SU-DHL-6 (cell line): ENCODE results near the gene LTBP4.

Source experiments
- H2AFZ ChIP-seq: fragments of 200-600 bp; sonication (generic); 2 replicates; pipeline ENCODE4 v1.6.1; 2014; ENCODE audit warnings: low read depth, mild to moderate bottlenecking, moderate library complexity, mixed read lengths, antibody characterized with exemption, low read length; ENCODE audit not compliant: severe bottlenecking
- H3F3A ChIP-seq: fragments of 200-600 bp; shearing (Covaris generic); 2 replicates; pipeline ENCODE4 v1.6.0; 2016; ENCODE audit warnings: antibody characterized with exemption, mild to moderate bottlenecking; ENCODE audit not compliant: insufficient read depth
- H3K27ac ChIP-seq: fragments of 200-600 bp; sonication (generic); 2 replicates; pipeline ENCODE4 v1.5.1; 2016; ENCODE audit warnings: low read depth, mild to moderate bottlenecking, low read length, moderate library complexity, mixed read lengths
- H3K27me3 ChIP-seq: fragments of 200-600 bp; sonication (generic), shearing (Covaris generic); 2 replicates; pipeline ENCODE4 v1.6.0; 2014; ENCODE audit warnings: mild to moderate bottlenecking, low read length
- H3K36me3 ChIP-seq: fragments of 200-600 bp; sonication (generic); 2 replicates; pipeline ENCODE4 v1.6.1; 2014; ENCODE audit warnings: mild to moderate bottlenecking, low read length, mixed read lengths
- H3K4me2 ChIP-seq: fragments of 300-600, 200-600 bp; shearing (Covaris generic), sonication (generic); 2 replicates; pipeline ENCODE4 v1.6.0; 2014; ENCODE audit warnings: low read length, low read depth, mild to moderate bottlenecking; ENCODE audit not compliant: poor library complexity, severe bottlenecking
- H3K4me3 ChIP-seq: fragments of 200-600 bp; sonication (generic); 2 replicates; pipeline ENCODE4 v1.5.1; 2014; ENCODE audit warnings: antibody characterized with exemption, low read length, mild to moderate bottlenecking, mixed read lengths; ENCODE audit not compliant: insufficient read depth, poor library complexity, severe bottlenecking
- H3K79me2 ChIP-seq: fragments of 200-600 bp; sonication (generic); 2 replicates; pipeline ENCODE4 v1.6.1; 2014; ENCODE audit warnings: mild to moderate bottlenecking, low read length, moderate library complexity; ENCODE audit not compliant: insufficient read depth
- H3K9ac ChIP-seq: fragments of 200-600 bp; sonication (generic); 2 replicates; pipeline ENCODE4 v1.7.0; 2014; ENCODE audit warnings: mild to moderate bottlenecking, low read length
- H3K9me2 ChIP-seq: fragments of 200-600 bp; sonication (generic); replicated peaks from 2 replicates; pipeline ENCODE4 v1.6.1; 2014; ENCODE audit warnings: low read length; ENCODE audit not compliant: insufficient read depth
- H3K9me3 ChIP-seq: fragments of 200-600 bp; sonication (generic); 2 replicates; pipeline ENCODE4 v1.6.1; 2014; ENCODE audit warnings: low read length, mixed read lengths; ENCODE audit not compliant: insufficient read depth
- H4K20me1 ChIP-seq: fragments of 200-600 bp; sonication (generic); 2 replicates; pipeline ENCODE4 v1.6.1; 2014; ENCODE audit warnings: low read depth, mild to moderate bottlenecking, antibody characterized with exemption, low read length, moderate library complexity, mixed read lengths
- EZH2phosphoT487 ChIP-seq: fragments of 200-600 bp; sonication (generic), shearing (Covaris generic); conservative IDR thresholded peaks from 2 replicates; pipeline ENCODE4 v1.6.1; 2018; ENCODE audit warnings: mild to moderate bottlenecking, antibody characterized with exemption, low read length, moderate library complexity, mixed read lengths
- TF ChIP-seq, protein P1 (sequence below): fragments of 200-600 bp; sonication (generic); IDR thresholded peaks from one replicate; pipeline ENCODE4 v1.5.1; 2017; ENCODE audit warnings: antibody characterized with exemption, mild to moderate bottlenecking, low read length, moderate library complexity; ENCODE audit not compliant: insufficient read depth, poor library complexity, severe bottlenecking

LTBP4 gene

DNA sequence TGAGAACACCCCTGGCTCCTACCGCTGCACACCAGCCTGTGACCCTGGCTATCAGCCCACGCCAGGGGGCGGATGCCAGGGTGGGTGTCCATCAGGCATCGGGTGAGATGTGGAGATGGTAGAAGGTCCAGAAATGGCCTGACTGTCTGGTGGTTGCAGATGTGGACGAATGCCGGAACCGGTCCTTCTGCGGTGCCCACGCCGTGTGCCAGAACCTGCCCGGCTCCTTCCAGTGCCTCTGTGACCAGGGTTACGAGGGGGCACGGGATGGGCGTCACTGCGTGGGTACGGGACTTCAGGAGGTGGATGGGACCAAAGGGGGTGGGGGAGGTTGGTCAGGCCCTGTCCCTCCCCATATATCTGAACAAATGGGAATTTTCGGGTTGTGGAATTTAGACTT lies 15.8 kb downstream of the LTBP4 start:
- no peaks in the 10 kb centered on the region for H3F3A ChIP-seq
- no peak overlapping the region for H3K9ac ChIP-seq
- H3K36me3 ChIP-seq: no peaks in the 10 kb centered on the region
- H3K9me2 ChIP-seq: no peaks in the 10 kb centered on the region
- TF ChIP-seq EZH2phosphoT487: no peak
- TF ChIP-seq, protein P1, sequence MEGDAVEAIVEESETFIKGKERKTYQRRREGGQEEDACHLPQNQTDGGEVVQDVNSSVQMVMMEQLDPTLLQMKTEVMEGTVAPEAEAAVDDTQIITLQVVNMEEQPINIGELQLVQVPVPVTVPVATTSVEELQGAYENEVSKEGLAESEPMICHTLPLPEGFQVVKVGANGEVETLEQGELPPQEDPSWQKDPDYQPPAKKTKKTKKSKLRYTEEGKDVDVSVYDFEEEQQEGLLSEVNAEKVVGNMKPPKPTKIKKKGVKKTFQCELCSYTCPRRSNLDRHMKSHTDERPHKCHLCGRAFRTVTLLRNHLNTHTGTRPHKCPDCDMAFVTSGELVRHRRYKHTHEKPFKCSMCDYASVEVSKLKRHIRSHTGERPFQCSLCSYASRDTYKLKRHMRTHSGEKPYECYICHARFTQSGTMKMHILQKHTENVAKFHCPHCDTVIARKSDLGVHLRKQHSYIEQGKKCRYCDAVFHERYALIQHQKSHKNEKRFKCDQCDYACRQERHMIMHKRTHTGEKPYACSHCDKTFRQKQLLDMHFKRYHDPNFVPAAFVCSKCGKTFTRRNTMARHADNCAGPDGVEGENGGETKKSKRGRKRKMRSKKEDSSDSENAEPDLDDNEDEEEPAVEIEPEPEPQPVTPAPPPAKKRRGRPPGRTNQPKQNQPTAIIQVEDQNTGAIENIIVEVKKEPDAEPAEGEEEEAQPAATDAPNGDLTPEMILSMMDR: no peak
- no peaks in the 10 kb centered on the region for H3K79me2 ChIP-seq
- no peak overlapping the region for H3K4me3 ChIP-seq
- no peaks in the 10 kb centered on the region for H3K9me3 ChIP-seq
- H3K27ac ChIP-seq: no peak overlapping the region
- no peaks in the 10 kb centered on the region for H3K27me3 ChIP-seq
- no peaks in the 10 kb centered on the region for H4K20me1 ChIP-seq
- H3K4me2 ChIP-seq: no peak overlapping the region
- no peak overlapping the region for H2AFZ ChIP-seq

DNA sequence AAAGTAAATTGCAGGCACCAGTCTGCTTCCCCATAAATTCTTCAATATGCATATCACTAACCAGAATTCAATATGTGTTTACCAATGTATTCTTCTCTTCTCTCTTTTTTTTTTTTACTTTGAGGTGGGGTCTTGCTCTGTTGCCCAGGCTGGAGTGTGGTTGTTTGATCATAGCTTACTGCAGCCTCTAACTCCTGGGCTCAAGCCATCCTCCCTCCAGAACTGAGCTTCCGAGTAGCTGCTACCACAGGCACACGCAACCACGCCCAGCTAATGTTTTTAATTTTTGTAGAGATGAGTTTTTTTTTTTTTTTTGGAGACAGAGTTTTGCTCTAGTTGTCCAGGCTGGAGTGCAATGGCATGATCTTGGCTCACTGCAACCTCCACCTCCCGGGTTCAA lies 16.8 kb downstream of the LTBP4 start:
- Histone ChIP-seq H3K9me3 (no peaks in the 10 kb centered on the region), H3F3A (no peaks in the 10 kb centered on the region), H3K79me2 (no peaks in the 10 kb centered on the region), H2AFZ (no peak overlapping the region), H3K27me3 (no peaks in the 10 kb centered on the region), H3K4me3 (no peak overlapping the region), H3K36me3 (no peaks in the 10 kb centered on the region), H3K9me2 (no peaks in the 10 kb centered on the region), H3K9ac (no peak overlapping the region), H4K20me1 (no peaks in the 10 kb centered on the region), H3K4me2 (no peak overlapping the region), H3K27ac (no peak overlapping the region)
- TF ChIP-seq EZH2phosphoT487: no peak
- TF ChIP-seq, protein P1: no peak

DNA sequence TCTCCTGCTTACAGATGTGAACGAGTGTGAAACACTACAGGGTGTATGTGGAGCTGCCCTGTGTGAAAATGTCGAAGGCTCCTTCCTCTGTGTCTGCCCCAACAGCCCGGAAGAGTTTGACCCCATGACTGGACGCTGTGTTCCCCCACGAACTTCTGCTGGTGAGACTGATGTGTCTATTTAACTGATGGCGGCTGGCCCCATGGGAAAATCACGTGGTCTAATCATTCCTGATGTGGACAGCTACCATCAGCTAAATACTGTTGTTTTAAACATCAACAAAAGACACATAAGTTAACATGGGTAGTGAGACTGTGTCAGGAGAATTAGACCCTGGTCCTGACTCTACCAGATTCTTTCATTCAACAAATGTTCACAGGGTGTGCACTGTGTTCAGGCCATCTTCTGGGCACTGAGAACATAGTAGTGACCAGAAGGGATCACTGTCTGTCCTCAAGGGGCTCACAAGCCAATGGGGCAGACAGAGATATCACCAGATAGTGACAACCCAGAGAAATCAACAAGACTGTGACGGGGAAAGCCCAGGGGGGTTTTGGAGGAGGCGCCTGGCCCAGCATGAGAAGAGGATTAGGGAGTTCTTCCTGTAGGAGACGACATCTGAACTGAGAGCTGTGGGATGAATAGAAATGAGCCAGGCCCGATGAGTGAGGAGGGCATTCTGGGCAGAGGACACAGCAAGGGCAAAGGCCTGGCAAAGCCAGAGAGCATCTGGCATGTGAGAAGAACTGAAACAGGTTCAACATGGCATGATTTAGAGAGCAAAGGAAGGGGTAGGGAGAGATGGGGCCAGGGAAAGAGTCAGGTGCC lies 18.4 kb downstream of the LTBP4 start:
- Histone ChIP-seq H3K27me3 (no peaks in the 10 kb centered on the region), H4K20me1 (no peaks in the 10 kb centered on the region), H3K4me3 (no peak overlapping the region), H3K9me3 (no peaks in the 10 kb centered on the region), H3K27ac (no peak overlapping the region), H3K36me3 (no peaks in the 10 kb centered on the region), H3K4me2 (no peak overlapping the region), H3F3A (no peaks in the 10 kb centered on the region), H3K9ac (no peak overlapping the region), H2AFZ (no peak overlapping the region), H3K79me2 (no peaks in the 10 kb centered on the region), H3K9me2 (no peaks in the 10 kb centered on the region)
- TF ChIP-seq, protein P1: no peak
- TF ChIP-seq EZH2phosphoT487: no peak
